Stomach (tissue), 4 donors: ENCODE data around the gene DIDO1.

Experiments used
- POLR2A ChIP-seq, 4 donors: fragments of 450-650 bp; IDR thresholded peaks; one replicate each; pipeline ENCODE4 v1.6.1; 2016; ENCODE audit warnings: antibody characterized with exemption in 4 of 4, control low read depth in 2 of 4, mild to moderate bottlenecking in 1 of 4, moderate library complexity in 1 of 4
- POLR2AphosphoS5 ChIP-seq, 3 donors: sonication (generic); formaldehyde crosslinking; IDR thresholded peaks; one replicate each; pipeline ENCODE4 v1.6.1; 2016; ENCODE audit warnings: antibody characterized with exemption in 3 of 3
- TF ChIP-seq, protein P1 (sequence below), 7 experiments: fragments of 450-650 bp in 4 of 7; fragments of 200-600 bp in 3 of 7; sonication (generic) in 3 of 7; IDR thresholded peaks; one replicate each; pipeline ENCODE4 v1.5.1; 2016 to 2019; ENCODE audit warnings: antibody characterized with exemption in 7 of 7, control low read depth in 2 of 7, mild to moderate bottlenecking in 1 of 7

DNA sequence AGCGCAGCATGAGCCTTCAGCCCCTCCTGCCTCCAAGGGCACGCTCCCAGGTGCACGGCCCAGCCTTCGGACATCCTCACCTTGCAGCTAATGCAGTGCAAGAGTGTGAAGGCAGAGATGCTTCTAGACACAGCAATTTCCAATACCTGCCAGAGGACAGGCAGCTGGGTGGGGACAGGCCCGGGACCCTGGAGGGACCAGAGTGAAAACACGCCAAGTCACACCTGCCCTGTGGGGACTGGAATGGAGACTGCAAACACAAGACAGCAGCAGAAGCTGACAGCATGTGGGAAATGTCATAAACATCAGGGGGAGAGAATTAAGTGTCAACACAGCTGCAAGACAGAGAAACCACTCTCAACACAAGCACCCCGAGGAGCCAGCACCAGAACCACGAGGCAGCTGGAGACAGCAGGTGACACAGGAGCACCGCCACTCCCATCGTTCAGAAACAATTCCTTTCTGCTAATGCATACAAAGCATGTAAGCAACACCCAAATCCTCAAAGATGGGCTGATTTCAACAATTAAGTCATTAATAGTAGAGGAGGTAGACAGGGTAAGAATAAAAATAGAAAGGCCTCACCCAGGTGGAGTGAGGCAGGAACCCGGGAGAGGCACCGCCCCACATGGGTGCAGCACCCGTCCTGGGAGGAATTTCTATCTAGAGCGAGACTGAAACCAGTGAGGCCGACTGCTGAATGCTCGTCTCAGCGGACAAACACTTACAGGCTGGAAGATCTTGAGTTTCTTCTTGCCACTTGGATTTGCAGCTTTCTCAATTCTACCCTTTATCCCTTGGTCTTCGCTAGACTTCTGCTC is 17.1 kb downstream of the DIDO1 start:
- TF ChIP-seq, protein P1, sequence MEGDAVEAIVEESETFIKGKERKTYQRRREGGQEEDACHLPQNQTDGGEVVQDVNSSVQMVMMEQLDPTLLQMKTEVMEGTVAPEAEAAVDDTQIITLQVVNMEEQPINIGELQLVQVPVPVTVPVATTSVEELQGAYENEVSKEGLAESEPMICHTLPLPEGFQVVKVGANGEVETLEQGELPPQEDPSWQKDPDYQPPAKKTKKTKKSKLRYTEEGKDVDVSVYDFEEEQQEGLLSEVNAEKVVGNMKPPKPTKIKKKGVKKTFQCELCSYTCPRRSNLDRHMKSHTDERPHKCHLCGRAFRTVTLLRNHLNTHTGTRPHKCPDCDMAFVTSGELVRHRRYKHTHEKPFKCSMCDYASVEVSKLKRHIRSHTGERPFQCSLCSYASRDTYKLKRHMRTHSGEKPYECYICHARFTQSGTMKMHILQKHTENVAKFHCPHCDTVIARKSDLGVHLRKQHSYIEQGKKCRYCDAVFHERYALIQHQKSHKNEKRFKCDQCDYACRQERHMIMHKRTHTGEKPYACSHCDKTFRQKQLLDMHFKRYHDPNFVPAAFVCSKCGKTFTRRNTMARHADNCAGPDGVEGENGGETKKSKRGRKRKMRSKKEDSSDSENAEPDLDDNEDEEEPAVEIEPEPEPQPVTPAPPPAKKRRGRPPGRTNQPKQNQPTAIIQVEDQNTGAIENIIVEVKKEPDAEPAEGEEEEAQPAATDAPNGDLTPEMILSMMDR (IDR thresholded peaks at IDR 0.05) = no peak
- TF ChIP-seq POLR2AphosphoS5 (IDR thresholded peaks at IDR 0.05) (no peak), POLR2A (IDR thresholded peaks at IDR 0.05) (no peak)
